GM19452 (cell line): ENCODE data around the gene SHISA7.

Source experiments
- ATAC-seq: cut with Tn5 transposase; IDR thresholded peaks from one replicate; pipeline ENCODE4 v1.9.1; 2021; ENCODE audit not compliant: unreplicated experiment

SHISA7 gene

DNA sequence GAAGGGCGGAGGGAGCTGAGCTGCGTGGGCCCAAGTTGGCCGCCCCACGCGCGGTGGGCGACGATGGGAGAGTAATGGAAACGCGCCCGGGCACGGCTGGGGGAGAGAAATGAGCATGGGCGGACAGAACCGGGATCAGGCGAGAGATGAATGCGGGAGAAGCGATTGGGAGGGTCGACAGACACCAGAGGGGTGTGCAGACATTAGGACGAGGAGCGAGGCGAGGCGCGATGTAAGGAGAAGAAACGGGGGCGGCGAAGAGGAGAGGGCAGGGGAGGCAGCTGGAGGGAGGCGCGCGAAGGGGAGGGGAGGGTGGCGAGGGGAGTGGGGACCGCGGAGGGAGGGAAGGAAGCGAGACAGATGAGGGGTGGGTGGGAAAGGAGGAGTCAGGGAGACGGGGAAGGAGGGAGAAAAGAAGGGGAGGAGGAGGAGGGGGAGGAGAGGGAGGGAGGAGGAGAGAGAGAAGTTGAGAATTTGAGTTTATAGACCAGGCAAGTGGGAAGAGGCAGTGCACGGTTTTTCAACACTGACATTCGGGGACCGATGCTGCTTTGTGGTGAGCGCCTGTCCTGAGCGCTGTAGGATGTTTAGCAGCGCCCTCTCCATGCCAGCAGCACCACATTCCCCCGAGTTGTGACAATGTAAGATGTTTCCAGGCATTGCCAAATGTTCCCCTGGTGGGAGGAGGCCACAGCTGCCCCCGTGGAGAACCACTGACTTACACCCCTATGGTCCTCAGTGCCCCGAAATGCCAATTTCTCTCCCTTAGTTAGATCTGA lies at the start of gene SHISA7:
SHISA7 (minus strand) TSS at position 256 of the 779 bp plus-strand sequence. CDS start 437 bp downstream, outside the sequence.
- no peak for ATAC-seq

DNA sequence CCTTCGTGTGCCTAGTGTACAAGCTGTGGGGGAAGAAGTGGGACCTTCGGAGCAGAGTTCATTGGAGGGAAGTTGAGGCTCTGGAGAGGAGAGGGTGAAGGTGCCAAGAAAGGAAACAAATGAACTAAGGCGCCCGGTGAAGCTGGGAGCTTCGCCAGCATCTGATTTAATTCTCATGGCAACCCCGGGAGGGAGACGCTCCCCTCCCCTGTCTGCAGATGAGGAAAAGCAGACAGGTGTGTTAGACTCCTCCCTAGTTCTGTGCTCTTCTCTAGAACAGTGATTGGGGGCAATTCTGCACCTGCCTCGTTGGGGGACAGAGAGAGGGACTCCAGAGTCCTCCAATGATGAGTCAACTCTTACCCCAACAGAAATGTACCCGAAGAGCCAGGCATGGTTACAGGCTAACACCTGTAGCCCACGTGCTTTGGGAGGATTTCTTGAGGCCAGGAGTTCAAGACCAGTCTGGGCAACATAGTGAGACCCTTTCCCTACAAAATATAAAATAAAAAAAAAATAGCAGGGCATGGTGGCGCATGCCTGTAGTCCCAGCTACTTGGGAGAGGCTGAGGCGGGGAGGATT lies 49.4 kb upstream of the SHISA7 start:
- ATAC-seq, result no peak

DNA sequence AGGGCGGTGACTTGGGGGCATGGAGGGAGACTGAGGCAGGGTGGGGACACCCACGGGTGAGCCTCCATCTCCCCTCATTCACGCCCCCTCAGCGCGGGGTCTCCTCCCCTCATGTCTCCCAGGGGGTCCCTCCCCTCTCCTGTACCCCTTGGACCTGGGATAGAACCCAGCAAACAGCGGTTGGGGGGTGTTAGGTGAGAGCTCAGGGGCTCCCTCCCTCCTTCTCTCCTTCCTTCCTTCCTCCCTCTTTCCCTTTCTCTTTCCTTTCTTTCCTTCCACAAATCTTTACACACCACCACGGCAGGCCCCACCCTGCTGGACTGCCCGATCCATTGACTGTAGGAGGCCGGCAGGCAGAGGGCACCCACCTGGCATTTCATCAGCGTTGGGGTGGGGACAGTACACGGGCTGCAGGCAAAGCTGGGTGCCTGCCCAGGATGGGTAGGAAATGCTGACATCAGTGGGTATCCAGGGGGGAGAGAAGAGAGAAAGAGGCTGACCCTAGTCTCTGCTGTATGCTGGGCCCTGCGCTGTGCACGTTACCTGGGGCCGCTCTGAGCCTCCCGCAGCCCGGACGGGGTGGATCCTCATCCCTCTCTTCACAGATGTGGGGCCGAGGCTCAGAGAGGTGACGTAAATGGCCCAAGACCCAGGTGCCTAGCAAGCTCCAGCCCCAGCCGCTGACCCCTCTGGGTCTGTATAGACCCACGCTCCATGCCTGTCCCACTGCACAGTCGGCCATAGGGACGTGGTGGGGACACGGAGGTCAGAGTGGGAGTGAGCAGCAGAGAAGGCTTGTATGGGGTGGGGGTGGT lies 48.7 kb upstream of the SHISA7 start:
- no peak for ATAC-seq

GRCh38 chr19:55490478-55491432 lies 47.7 kb upstream of the SHISA7 start:
- no peak for ATAC-seq

- no peak for ATAC-seq
Observed at GRCh38 chr19:55489711-55490477, 46.8 kb upstream of the SHISA7 start.

DNA sequence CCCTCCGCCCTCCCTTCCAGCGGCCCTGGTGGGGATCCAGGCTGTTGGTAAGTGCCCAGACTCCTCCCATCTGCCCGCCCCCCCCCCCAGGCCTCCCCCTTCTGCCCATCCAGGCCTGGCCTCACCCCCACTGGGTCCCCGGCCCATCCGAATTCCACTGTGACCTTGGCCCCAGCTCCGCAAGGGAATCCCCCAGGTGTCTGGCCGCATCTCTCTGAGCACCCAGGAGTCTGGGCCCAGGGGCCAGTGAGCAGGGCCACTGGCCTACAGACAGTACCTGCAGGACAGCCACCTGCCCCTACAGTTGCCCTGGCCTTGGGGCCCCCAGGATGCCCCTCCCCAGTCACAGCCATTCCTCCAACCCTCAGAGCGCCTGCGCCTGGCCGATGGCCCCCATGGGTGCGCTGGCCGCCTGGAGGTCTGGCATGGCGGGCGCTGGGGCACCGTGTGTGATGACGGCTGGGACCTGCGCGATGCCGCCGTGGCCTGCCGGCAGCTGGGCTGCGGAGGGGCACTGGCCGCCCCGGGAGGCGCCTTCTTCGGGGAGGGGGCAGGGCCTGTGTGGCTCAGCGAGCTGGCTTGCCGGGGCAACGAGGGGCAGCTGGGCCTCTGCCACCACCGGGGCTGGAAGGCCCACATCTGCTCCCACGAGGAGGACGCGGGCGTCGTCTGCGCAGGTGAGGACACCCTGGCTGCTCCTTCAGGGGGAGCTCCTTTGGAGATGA lies 46.0 kb upstream of the SHISA7 start:
- no peak for ATAC-seq

GRCh38 chr19:55487924-55488687 lies 45.0 kb upstream of the SHISA7 start, which contains the start of gene SSC5D:
Gene SSC5D, plus strand, starts transcription at chr19:55488436. Its CDS starts 154 bp downstream, at chr19:55488590.
- ATAC-seq, result no peak

- no peak for ATAC-seq
Observed at GRCh38 chr19:55486971-55487923, 44.1 kb upstream of the SHISA7 start.

- ATAC-seq, result no peak
Observed at GRCh38 chr19:55486043-55486970, 43.2 kb upstream of the SHISA7 start.

DNA sequence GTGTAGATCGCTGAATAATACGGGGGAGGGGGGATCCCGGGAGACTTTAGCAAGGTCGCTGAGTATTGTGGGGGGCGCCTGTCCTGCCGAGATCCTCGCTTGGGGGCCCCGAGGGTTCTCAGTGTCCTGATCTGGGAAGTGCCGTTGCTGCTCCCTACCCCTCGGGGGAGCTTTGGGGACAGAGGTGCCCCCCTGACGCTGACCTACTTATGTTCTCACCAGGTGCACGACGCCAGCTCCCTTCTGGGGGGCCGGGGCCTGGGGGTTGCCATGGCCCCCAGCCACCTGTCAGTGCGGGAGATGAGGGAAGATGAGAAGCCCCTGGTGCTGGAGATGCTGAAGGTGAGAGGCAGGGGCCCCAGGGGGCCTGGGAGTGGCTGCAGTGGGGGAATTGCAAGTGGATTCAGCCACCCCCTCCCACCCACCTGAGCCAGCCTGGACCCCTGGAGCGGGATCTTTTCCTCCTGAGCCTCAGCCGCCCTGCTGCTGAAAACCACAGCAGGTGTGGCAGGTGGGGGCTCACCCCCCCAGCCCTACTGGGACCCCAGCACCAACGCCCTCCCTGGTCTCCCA lies 42.4 kb upstream of the SHISA7 start:
- no peak for ATAC-seq

- ATAC-seq, result no peak
Observed at GRCh38 chr19:55484593-55485438, 41.7 kb upstream of the SHISA7 start, which contains the start of gene NAT14. Gene NAT14, plus strand, starts transcription at chr19:55485188. Its CDS starts 521 bp downstream, at chr19:55485709.

GRCh38 chr19:55483706-55484592 lies 40.8 kb upstream of the SHISA7 start:
- ATAC-seq, result no peak

DNA sequence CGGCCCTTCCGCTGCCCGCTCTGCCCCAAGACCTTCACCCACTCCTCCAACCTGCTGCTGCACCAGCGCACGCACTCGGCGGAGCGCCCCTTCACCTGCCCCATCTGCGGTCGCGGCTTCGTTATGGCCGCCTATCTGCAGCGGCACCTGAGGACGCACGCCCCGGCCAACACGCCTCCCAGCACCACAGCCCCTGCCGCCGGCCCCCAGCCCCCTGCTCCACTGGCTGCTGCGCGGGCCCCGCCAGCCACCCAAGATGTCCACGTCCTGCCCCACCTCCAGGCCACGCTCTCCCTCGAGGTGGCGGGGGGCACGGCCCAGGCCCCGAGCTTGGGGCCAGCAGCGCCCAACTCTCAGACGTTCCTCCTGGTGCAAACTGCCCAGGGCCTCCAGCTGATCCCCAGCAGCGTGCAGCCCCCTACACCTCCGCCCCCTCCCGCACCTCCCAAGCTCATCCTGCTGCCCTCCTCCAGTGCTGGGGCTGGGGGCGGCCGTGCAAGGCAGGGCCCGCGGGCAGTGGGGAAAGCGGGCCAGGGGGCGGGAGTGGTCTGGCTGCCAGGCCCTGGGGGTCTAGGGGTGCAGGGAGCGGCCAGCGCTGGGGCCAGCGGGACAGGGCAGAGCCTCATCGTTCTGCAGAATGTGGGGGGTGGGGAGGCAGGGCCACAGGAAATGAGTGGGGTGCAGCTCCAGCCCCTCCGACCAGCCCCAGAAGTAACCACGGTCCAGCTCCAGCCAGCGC lies 40.0 kb upstream of the SHISA7 start:
- no peak for ATAC-seq
